MM.1S (cell line): ENCODE data around the gene PACRG.

Experiments used
- DNase-seq: peaks from one replicate; pipeline ENCODE4 v3.0.0-alpha.2; 2015
- H2AFZ ChIP-seq: fragments of 300-600 bp; sonication (generic); 2 replicates; pipeline ENCODE4 v1.6.0; 2016; ENCODE audit warnings: antibody characterized with exemption, low read length
- H3F3A ChIP-seq: fragments of 300-600 bp; sonication (generic); 2 replicates; pipeline ENCODE4 v1.6.1; 2016; ENCODE audit warnings: mild to moderate bottlenecking, antibody characterized with exemption, low read length, moderate library complexity, mixed read lengths; ENCODE audit not compliant: insufficient read depth
- H3K27ac ChIP-seq: fragments of 300-600 bp; sonication (generic); 2 replicates; pipeline ENCODE4 v1.5.1; 2016; ENCODE audit warnings: mild to moderate bottlenecking, low read length
- H3K27me3 ChIP-seq: fragments of 300-600 bp; sonication (generic); replicated peaks from 2 replicates; pipeline ENCODE4 v1.6.0; 2016; ENCODE audit warnings: low read length; ENCODE audit not compliant: insufficient read depth
- H3K36me3 ChIP-seq: fragments of 300-600 bp; sonication (generic); replicated peaks from 2 replicates; pipeline ENCODE4 v1.6.1; 2016; ENCODE audit warnings: mild to moderate bottlenecking, low read length, mixed read lengths; ENCODE audit not compliant: insufficient read depth
- H3K4me1 ChIP-seq: fragments of 300-600 bp; sonication (generic); 2 replicates; pipeline ENCODE4 v1.6.1; 2016; ENCODE audit warnings: low read length, mixed read lengths
- H3K4me2 ChIP-seq: fragments of 300-600 bp; sonication (generic); 2 replicates; pipeline ENCODE4 v1.6.0; 2016; ENCODE audit warnings: low read depth, low read length
- H3K4me3 ChIP-seq: fragments of 300-600 bp; sonication (generic); 2 replicates; pipeline ENCODE4 v1.5.1; 2016; ENCODE audit warnings: low read length, mixed read lengths
- H3K79me2 ChIP-seq: fragments of 300-600 bp; sonication (generic); 2 replicates; pipeline ENCODE4 v1.6.1; 2016; ENCODE audit warnings: mixed run types, low read length, mixed read lengths
- H3K9ac ChIP-seq: fragments of 300-600 bp; sonication (generic); 2 replicates; pipeline ENCODE4 v1.6.1; 2016; ENCODE audit warnings: low read length, mixed read lengths
- H3K9me2 ChIP-seq: fragments of 300-600 bp; sonication (generic); replicated peaks from 2 replicates; pipeline ENCODE4 v1.6.1; 2016; ENCODE audit warnings: mild to moderate bottlenecking, low read length, mixed read lengths; ENCODE audit not compliant: insufficient read depth
- H3K9me3 ChIP-seq: fragments of 300-600 bp; sonication (generic); replicated peaks from 2 replicates; pipeline ENCODE4 v1.6.1; 2016; ENCODE audit warnings: mild to moderate bottlenecking, low read length, mixed read lengths; ENCODE audit not compliant: insufficient read depth
- H4K20me1 ChIP-seq: fragments of 300-600 bp; sonication (generic); 2 replicates; pipeline ENCODE4 v1.6.1; 2016; ENCODE audit warnings: mild to moderate bottlenecking, low read length, moderate library complexity, mixed read lengths; ENCODE audit not compliant: insufficient read depth
- CTCF ChIP-seq: fragments of 300-600 bp; sonication (generic); IDR thresholded peaks from 2 replicates; pipeline ENCODE4 v1.5.1; 2016; ENCODE audit warnings: antibody characterized with exemption, low read length, mixed read lengths
- EZH2 ChIP-seq: fragments of 300-600 bp; sonication (generic); optimal IDR thresholded peaks from 2 replicates; pipeline ENCODE3; 2017; ENCODE audit warnings: low read depth, mild to moderate bottlenecking, antibody characterized with exemption, low read length, mixed read lengths
- EZH2phosphoT487 ChIP-seq: fragments of 300-600 bp; sonication (generic); IDR thresholded peaks from 2 replicates; pipeline ENCODE4 v1.6.1; 2018; ENCODE audit warnings: antibody characterized with exemption, low read length

The PACRG gene

GRCh38 chr6:163092876-163093275, 365.1 kb downstream of the PACRG start:
- Histone ChIP-seq H3K79me2 (no peaks in the 10 kb centered on the region), H3K9me2 (no peaks in the 10 kb centered on the region), H3K27ac (no peak overlapping the region), H3F3A (no peaks in the 10 kb centered on the region), H3K4me2 (no peak overlapping the region), H3K4me3 (no peak overlapping the region), H3K9me3 (no peaks in the 10 kb centered on the region), H3K4me1 (no peaks in the 10 kb centered on the region), H2AFZ (no peak overlapping the region), H3K9ac (no peak overlapping the region), H4K20me1 (no peaks in the 10 kb centered on the region), H3K27me3 (no peaks in the 10 kb centered on the region), H3K36me3 (no peaks in the 10 kb centered on the region)
- no peak for DNase-seq
- TF ChIP-seq CTCF (no peak), EZH2phosphoT487 (no peak), EZH2 (no peak)

- H3K36me3 ChIP-seq = no peaks in the 10 kb centered on the region
- no peaks in the 10 kb centered on the region for H3K9me3 ChIP-seq
- H4K20me1 ChIP-seq = no peaks in the 10 kb centered on the region
- H3K9ac ChIP-seq = no peak overlapping the region
- TF ChIP-seq EZH2 (no peak), EZH2phosphoT487 (no peak), CTCF (no peak)
- no peaks in the 10 kb centered on the region for H3K9me2 ChIP-seq
- H3K27ac ChIP-seq = no peak overlapping the region
- no peak overlapping the region for H3K4me3 ChIP-seq
- H3K4me1 ChIP-seq = no peaks in the 10 kb centered on the region
- no peaks in the 10 kb centered on the region for H3F3A ChIP-seq
- no peaks in the 10 kb centered on the region for H3K79me2 ChIP-seq
- H2AFZ ChIP-seq = no peak overlapping the region
- DNase-seq = no peak
- no peak overlapping the region for H3K4me2 ChIP-seq
- no peaks in the 10 kb centered on the region for H3K27me3 ChIP-seq
Measured at GRCh38 chr6:163094881-163095280, 367.1 kb downstream of the PACRG start.

- Histone ChIP-seq H3K4me2 (no peak overlapping the region), H3K36me3 (no peaks in the 10 kb centered on the region), H3K9me2 (no peaks in the 10 kb centered on the region), H3K27me3 (no peaks in the 10 kb centered on the region), H3K9me3 (no peaks in the 10 kb centered on the region), H3K9ac (no peak overlapping the region), H3K79me2 (no peaks in the 10 kb centered on the region), H2AFZ (no peak overlapping the region), H4K20me1 (no peaks in the 10 kb centered on the region), H3F3A (no peaks in the 10 kb centered on the region), H3K27ac (no peak overlapping the region), H3K4me3 (no peak overlapping the region), H3K4me1 (no peaks in the 10 kb centered on the region)
- TF ChIP-seq EZH2 (no peak), EZH2phosphoT487 (no peak), CTCF (no peak)
- no peak for DNase-seq
Measured at GRCh38 chr6:163095401-163095800, 367.6 kb downstream of the PACRG start.
